Measurements from ENCODE around the gene DPYSL4. TPM values are rescaled to one million over a fixed set of nuclear protein-coding genes. Genes with fewer than 3 reads are reported as not detected.

Gene DPYSL4
- total RNA-seq, 2 experiments from 2014 or later, result 20.9 to 23.2 TPM

GRCh38 chr10:132226586-132227405, 40.0 kb downstream of the DPYSL4 start:
- DNase-seq (no peak), ATAC-seq (no peak)
- H3K27ac Mint-ChIP-seq, result no peak overlapping the region
- no peaks in the 10 kb centered on the region for H3K36me3 Mint-ChIP-seq (ENCODE audit: low read depth)
- no peak for TF ChIP-seq CTCF (IDR thresholded peaks at IDR 0.05)
- H3K4me3 Mint-ChIP-seq, result no peak overlapping the region
- H3K9me3 Mint-ChIP-seq, result no peaks in the 10 kb centered on the region
- CTCF ChIA-PET, result no interaction called here
- no peaks in the 10 kb centered on the region for H3K27me3 Mint-ChIP-seq
- intact Hi-C loops (cut with micrococcal nuclease), result loop anchor here (10.0 kb wide), 1 partner anchor 128 kb away; no protein-coding TSS in a partner anchor
- peaks cover 19% of the 10 kb centered on the region for H3K4me1 Mint-ChIP-seq (ENCODE audit: low read depth)
- POLR2A ChIA-PET, result interaction anchor here (1.0 kb wide), 1 partner anchor 220 kb away, joined by 4 read pairs; no protein-coding TSS in a partner anchor

- Mint-ChIP-seq H3K27me3 (no peaks in the 10 kb centered on the region), H3K9me3 (no peaks in the 10 kb centered on the region), H3K4me1 (ENCODE audit: low read depth) (peaks cover 27% of the 10 kb centered on the region), H3K27ac (no peak overlapping the region), H3K4me3 (no peak overlapping the region), H3K36me3 (ENCODE audit: low read depth) (no peaks in the 10 kb centered on the region)
- no peak for ATAC-seq
- DNase-seq, result no peak
- no peak for TF ChIP-seq CTCF (IDR thresholded peaks at IDR 0.05)
- ChIA-PET POLR2A (no interaction called here), CTCF (no interaction called here)
- intact Hi-C loops (cut with micrococcal nuclease), result loop anchor here (10.0 kb wide), 1 partner anchor 127 kb away; no protein-coding TSS in a partner anchor
Observed at GRCh38 chr10:132227851-132228390, 41.2 kb downstream of the DPYSL4 start.

GRCh38 chr10:132228616-132229015, 41.9 kb downstream of the DPYSL4 start:
- DNase-seq (no peak), ATAC-seq (no peak)
- Mint-ChIP-seq H3K36me3 (ENCODE audit: low read depth) (no peaks in the 10 kb centered on the region), H3K4me1 (ENCODE audit: low read depth) (peaks cover 28% of the 10 kb centered on the region), H3K27me3 (no peaks in the 10 kb centered on the region), H3K27ac (peak overlapping the region; percentile 59), H3K4me3 (no peak overlapping the region), H3K9me3 (no peaks in the 10 kb centered on the region)
- TF ChIP-seq CTCF (IDR thresholded peaks at IDR 0.05), result no peak
- POLR2A ChIA-PET, result no interaction called here
- intact Hi-C loops (cut with micrococcal nuclease), result loop anchor here (10.0 kb wide), 1 partner anchor 126 kb away; no protein-coding TSS in a partner anchor
- CTCF ChIA-PET, result interaction anchor here (1.1 kb wide), 1 partner anchor 125 kb away, joined by 3 read pairs; no protein-coding TSS in a partner anchor

- no peaks in the 10 kb centered on the region for H3K36me3 Mint-ChIP-seq (ENCODE audit: low read depth)
- DNase-seq, result no peak
- ChIA-PET POLR2A (interaction anchor here (0.6 kb wide), 1 partner anchor 29 kb away, joined by 3 read pairs; no protein-coding TSS in a partner anchor), CTCF (interaction anchor here (1.1 kb wide), 1 partner anchor 124 kb away, joined by 3 read pairs; no protein-coding TSS in a partner anchor)
- no peak for ATAC-seq
- H3K4me3 Mint-ChIP-seq, result no peak overlapping the region
- TF ChIP-seq CTCF (IDR thresholded peaks at IDR 0.05), result no peak
- H3K27ac Mint-ChIP-seq, result peak overlapping the region; percentile 59
- peaks cover 28% of the 10 kb centered on the region for H3K4me1 Mint-ChIP-seq (ENCODE audit: low read depth)
- no peaks in the 10 kb centered on the region for H3K27me3 Mint-ChIP-seq
- intact Hi-C loops (cut with micrococcal nuclease), result loop anchor here (10.0 kb wide), 1 partner anchor 126 kb away; no protein-coding TSS in a partner anchor
- no peaks in the 10 kb centered on the region for H3K9me3 Mint-ChIP-seq
Observed at GRCh38 chr10:132229096-132229495, 42.3 kb downstream of the DPYSL4 start.
